Mesenchymal stem cell (in vitro differentiated cells and primary cell): ENCODE measurements around the gene OR52B2.
A peak's percentile ranks its signal among the peaks of the same experiment; 100 is the strongest.

Experiments
- DNase-seq: peaks from one replicate; pipeline ENCODE4 v3.0.0-alpha.2; 2013
- H2AFZ ChIP-seq: one replicate; pipeline ENCODE4 v1.6.1; 2013; ENCODE audit warnings: low read depth, mild to moderate bottlenecking, control low read depth, inconsistent platforms, low read length, moderate library complexity
- H2AK5ac ChIP-seq: 2 replicates; pipeline ENCODE4 v1.6.1; 2013; ENCODE audit warnings: low read length, moderate library complexity, mild to moderate bottlenecking, inconsistent platforms; ENCODE audit not compliant: severe bottlenecking
- H2BK120ac ChIP-seq: one replicate; pipeline ENCODE4 v1.6.1; 2013; ENCODE audit warnings: low read depth, mild to moderate bottlenecking, inconsistent platforms, low read length, moderate library complexity
- H2BK12ac ChIP-seq, 2 experiments: one replicate each; pipeline ENCODE4 v1.6.1; 2013; ENCODE audit warnings: inconsistent platforms in 2 of 2, low read length in 2 of 2, mild to moderate bottlenecking in 2 of 2, moderate library complexity in 2 of 2, control low read depth in 1 of 2
- H2BK15ac ChIP-seq: one replicate; pipeline ENCODE4 v1.6.1; 2013; ENCODE audit warnings: mild to moderate bottlenecking, low read depth, inconsistent platforms; ENCODE audit not compliant: poor library complexity, severe bottlenecking
- H2BK5ac ChIP-seq: 2 replicates; pipeline ENCODE4 v1.6.1; 2013; ENCODE audit warnings: low read depth, mild to moderate bottlenecking, low read length, control low read depth, inconsistent platforms; ENCODE audit not compliant: poor library complexity, severe bottlenecking
- H3K14ac ChIP-seq, 2 experiments: one replicate each; pipeline ENCODE4 v1.6.1; 2013; ENCODE audit warnings: inconsistent platforms in 2 of 2, low read length in 2 of 2, control low read depth in 1 of 2, mild to moderate bottlenecking in 1 of 2, moderate library complexity in 1 of 2
- H3K18ac ChIP-seq, 2 experiments: one replicate each; pipeline ENCODE4 v1.6.1; 2013; ENCODE audit warnings: inconsistent platforms in 2 of 2, low read length in 2 of 2, control low read depth in 1 of 2, low read depth in 1 of 2, mild to moderate bottlenecking in 1 of 2
- H3K23ac ChIP-seq, 2 experiments: one replicate each; pipeline ENCODE4 v1.6.1; 2013; ENCODE audit warnings: inconsistent platforms in 2 of 2, low read length in 2 of 2, mild to moderate bottlenecking in 2 of 2, moderate library complexity in 2 of 2, control low read depth in 1 of 2
- H3K27ac ChIP-seq: 2 replicates; pipeline ENCODE4 v1.5.1; 2013; ENCODE audit warnings: mild to moderate bottlenecking, moderate library complexity, low read length, control low read depth, inconsistent platforms; ENCODE audit not compliant: poor library complexity, severe bottlenecking
- H3K27me3 ChIP-seq, 2 experiments: 2 replicates each; pipeline versions ENCODE4 v1.6.1 to v1.7.0; 2013; ENCODE audit warnings: low read length in 2 of 2, mild to moderate bottlenecking in 2 of 2, moderate library complexity in 2 of 2, control low read depth in 1 of 2, inconsistent platforms in 1 of 2; ENCODE audit not compliant: control insufficient read depth in 1 of 2, insufficient read depth in 1 of 2
- H3K36me3 ChIP-seq, 2 experiments: 2 replicates each; pipeline versions ENCODE4 v1.6.1 to v1.7.0; 2013; ENCODE audit warnings: low read length in 2 of 2, control low read depth in 1 of 2, inconsistent platforms in 1 of 2, low read depth in 1 of 2, mild to moderate bottlenecking in 1 of 2; ENCODE audit not compliant: insufficient read depth in 2 of 2, control insufficient read depth in 1 of 2
- H3K4ac ChIP-seq, 2 experiments: one replicate each; pipeline ENCODE4 v1.6.1; 2013; ENCODE audit warnings: inconsistent platforms in 2 of 2, low read length in 2 of 2, mild to moderate bottlenecking in 2 of 2, moderate library complexity in 2 of 2, control low read depth in 1 of 2, low read depth in 1 of 2
- H3K4me1 ChIP-seq: 2 replicates; pipeline ENCODE4 v1.6.1; 2013; ENCODE audit warnings: low read depth, low read length, control low read depth; ENCODE audit not compliant: control insufficient read depth, insufficient read depth
- H3K4me2 ChIP-seq: 2 replicates; pipeline ENCODE4 v1.6.1; 2013; ENCODE audit warnings: low read length, mild to moderate bottlenecking, inconsistent platforms; ENCODE audit not compliant: poor library complexity, severe bottlenecking
- H3K4me3 ChIP-seq, 2 experiments: 2 replicates each; pipeline versions ENCODE4 v1.5.1 to v1.7.0; 2013; ENCODE audit warnings: low read length in 2 of 2, mild to moderate bottlenecking in 2 of 2, control low read depth in 1 of 2, low read depth in 1 of 2; ENCODE audit not compliant: insufficient read depth in 1 of 2
- H3K79me1 ChIP-seq: replicated peaks from 2 replicates; pipeline ENCODE4 v1.6.1; 2013; ENCODE audit warnings: mild to moderate bottlenecking, control low read depth, low read length, inconsistent platforms; ENCODE audit not compliant: poor library complexity, severe bottlenecking
- H3K9ac ChIP-seq: 2 replicates; pipeline ENCODE4 v1.7.0; 2013; ENCODE audit warnings: mild to moderate bottlenecking, low read length, moderate library complexity
- H3K9me3 ChIP-seq: 2 replicates; pipeline ENCODE4 v1.7.0; 2013; ENCODE audit warnings: mild to moderate bottlenecking, low read length; ENCODE audit not compliant: control insufficient read depth
- H4K8ac ChIP-seq: one replicate; pipeline ENCODE4 v1.6.1; 2013; ENCODE audit warnings: inconsistent platforms, mild to moderate bottlenecking, low read length, moderate library complexity
- H4K91ac ChIP-seq: one replicate; pipeline ENCODE4 v1.6.1; 2013; ENCODE audit warnings: mild to moderate bottlenecking, low read length, inconsistent platforms
- WGBS: methylation state at CpG from one replicate; pipeline ENCODE4 v1.1.7; 2013; ENCODE audit warnings: mixed read lengths; 5-methylcytosine and 5-hydroxymethylcytosine counted together

The OR52B2 gene

DNA sequence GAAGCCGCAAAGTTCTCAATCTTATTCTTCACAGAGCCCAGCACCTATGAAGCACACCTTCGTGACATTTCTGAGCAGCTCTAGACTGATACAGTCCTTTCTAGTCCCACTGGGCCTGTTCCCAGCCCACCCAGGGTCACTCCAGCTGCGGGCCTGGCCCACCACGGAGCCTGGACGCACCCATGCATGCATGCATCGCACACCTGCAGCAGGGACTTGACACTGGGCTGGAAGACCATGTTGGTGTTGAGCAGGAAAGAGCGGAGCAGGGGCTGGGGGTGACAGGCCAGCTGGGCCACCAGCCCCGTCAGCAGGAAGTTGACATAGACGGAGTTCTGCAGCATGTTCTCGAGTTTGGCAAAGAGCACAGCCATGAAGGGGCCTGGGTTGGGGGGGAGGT lies 44.4 kb upstream of the OR52B2 start:
- H3K4me1 ChIP-seq = peaks cover 9% of the 10 kb centered on the region
- H4K91ac ChIP-seq = no peak overlapping the region
- no peak overlapping the region for H4K8ac ChIP-seq
- no peak overlapping the region for H3K18ac ChIP-seq
- no peak overlapping the region for H3K4ac ChIP-seq
- no peak overlapping the region for H3K23ac ChIP-seq
- H2BK120ac ChIP-seq = no peak overlapping the region
- no peak overlapping the region for H3K14ac ChIP-seq
- H2BK12ac ChIP-seq = no peak overlapping the region
- H3K9me3 ChIP-seq = no peaks in the 10 kb centered on the region
- no peak for DNase-seq
- H2AK5ac ChIP-seq = no peak overlapping the region
- H2BK15ac ChIP-seq = no peak overlapping the region
- 99% methylated on average over 10 of the region's 10 CpGs for WGBS
- no peak overlapping the region for H3K9ac ChIP-seq
- no peak overlapping the region for H3K4me3 ChIP-seq
- H3K4me2 ChIP-seq = no peak overlapping the region
- H3K27me3 ChIP-seq = no peaks in the 10 kb centered on the region
- H3K36me3 ChIP-seq = peaks cover 54 to 92% of the 10 kb centered on the region in 2 experiments
- no peak overlapping the region for H2BK5ac ChIP-seq
- peaks cover 31% of the 10 kb centered on the region for H3K79me1 ChIP-seq
- H2AFZ ChIP-seq = no peak overlapping the region
- H3K27ac ChIP-seq = no peak overlapping the region

DNA sequence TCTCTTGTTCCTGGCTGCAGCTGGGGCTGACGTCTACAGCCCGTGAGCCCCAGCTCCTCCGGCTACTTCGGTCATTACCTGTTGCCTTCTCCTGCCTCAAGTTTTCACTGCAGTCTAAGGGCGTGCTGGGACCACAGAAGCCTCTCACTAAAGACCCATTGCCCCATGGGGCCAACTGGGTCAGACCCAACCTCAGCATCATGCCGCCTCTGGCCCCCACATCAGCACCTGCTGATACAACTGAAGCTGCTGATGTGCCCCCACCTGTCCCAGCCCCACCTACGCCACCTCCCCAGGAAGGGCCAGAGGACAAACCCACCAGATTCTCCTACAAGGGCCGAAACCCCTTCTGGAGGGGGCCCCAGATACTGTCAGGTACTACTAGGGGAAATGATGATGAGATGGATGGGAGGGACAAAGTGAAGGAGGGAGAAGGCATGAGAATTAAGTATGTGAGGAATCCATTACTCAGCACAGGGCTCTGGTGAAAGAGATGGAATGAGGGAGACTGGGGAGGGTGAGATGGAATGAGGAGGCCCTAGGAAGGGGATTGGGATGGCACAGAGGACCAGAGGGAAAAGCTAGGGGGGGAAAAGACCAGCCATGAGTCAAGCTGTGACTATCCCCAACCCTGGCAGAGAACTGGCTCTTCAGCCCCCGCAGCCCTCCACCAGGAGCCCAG lies 40.3 kb upstream of the OR52B2 start:
- Histone ChIP-seq H4K8ac (no peak overlapping the region), H2BK12ac (no peak overlapping the region)
- WGBS = 98% methylated on average over 8 of the region's 9 CpGs

DNA sequence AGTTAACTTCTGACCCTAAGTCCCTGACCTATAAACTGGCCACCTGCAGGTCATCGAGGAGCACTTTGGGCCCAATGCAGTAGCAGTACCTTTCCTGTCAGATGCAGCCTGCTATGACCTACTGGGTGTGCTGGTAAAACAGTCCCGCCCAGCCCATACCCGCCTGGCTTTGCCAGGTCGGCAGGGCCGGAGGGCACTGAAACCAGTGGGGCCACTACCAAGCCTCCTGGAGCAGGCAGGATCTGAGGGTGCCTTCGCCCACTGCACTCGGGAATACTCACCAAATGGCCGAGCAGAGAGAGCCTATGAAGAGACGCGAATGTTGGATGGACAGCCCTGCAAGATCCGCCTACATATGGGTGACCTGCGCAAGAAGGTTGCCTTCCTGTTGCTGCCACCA lies 39.7 kb upstream of the OR52B2 start:
- WGBS = 95% methylated on average over 12 of the region's 12 CpGs
- H2BK15ac ChIP-seq = no peak overlapping the region

More for the DNA sequence above, 40.3 kb upstream of the OR52B2 start:
- Histone ChIP-seq H2BK120ac (no peak overlapping the region), H3K79me1 (peaks cover 16% of the 10 kb centered on the region), H3K9ac (no peak overlapping the region), H3K4me1 (peaks cover 6% of the 10 kb centered on the region), H3K23ac (no peak overlapping the region), H3K4me3 (no peak overlapping the region), H2AK5ac (no peak overlapping the region), H3K9me3 (no peaks in the 10 kb centered on the region), H2BK15ac (no peak overlapping the region), H3K14ac (no peak overlapping the region), H3K27me3 (no peaks in the 10 kb centered on the region), H3K36me3 (peaks cover 34 to 97% of the 10 kb centered on the region in 2 experiments), H4K91ac (no peak overlapping the region), H2AFZ (no peak overlapping the region), H3K4ac (no peak overlapping the region), H3K4me2 (no peak overlapping the region), H3K27ac (no peak overlapping the region), H2BK5ac (no peak overlapping the region), H3K18ac (no peak overlapping the region)
- no peak for DNase-seq

DNA sequence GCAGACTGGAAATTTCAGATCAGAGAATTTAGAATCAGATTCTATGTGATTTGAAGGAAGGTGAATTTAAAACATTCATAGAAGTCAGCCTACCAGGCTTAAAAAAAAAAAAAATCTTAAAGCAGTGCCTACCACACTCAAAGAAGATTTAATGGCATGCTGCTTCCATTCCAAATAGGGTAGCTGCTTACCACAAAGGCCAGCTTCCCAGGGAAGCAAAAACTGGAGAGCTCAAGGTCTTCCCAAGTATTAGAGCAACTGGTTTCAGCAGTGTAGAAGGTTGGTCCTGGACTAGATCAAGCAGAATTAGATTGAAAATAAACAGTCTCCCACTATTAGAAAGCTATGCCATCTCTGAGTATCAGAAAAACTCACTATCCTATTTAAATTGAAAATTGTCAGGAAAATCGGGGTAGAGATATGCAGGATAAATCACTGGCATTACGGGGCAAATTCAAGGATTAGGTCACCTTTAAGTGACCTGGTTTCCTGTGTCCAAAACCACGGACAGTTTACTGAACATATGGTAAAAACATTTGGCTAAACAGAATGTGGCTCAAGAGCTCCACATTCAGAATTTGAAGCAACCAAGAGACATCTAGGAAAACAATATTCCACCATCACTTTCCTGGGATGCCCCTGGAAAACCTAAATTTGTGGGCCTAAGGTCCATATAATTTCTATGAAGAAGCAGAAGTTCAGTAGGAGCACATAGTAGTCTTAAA lies 36.5 kb upstream of the OR52B2 start:
- DNase-seq = peak; percentile 13
- Histone ChIP-seq H3K4me1 (peaks cover 7% of the 10 kb centered on the region), H2AK5ac (no peak overlapping the region), H3K4me2 (no peak overlapping the region), H2BK12ac (no peak overlapping the region), H3K4ac (no peak overlapping the region), H3K23ac (no peak overlapping the region), H3K27me3 (no peaks in the 10 kb centered on the region), H3K9ac (no peak overlapping the region), H2BK5ac (no peak overlapping the region), H4K8ac (no peak overlapping the region), H2BK120ac (no peak overlapping the region), H3K18ac (no peak overlapping the region), H4K91ac (no peak overlapping the region), H2BK15ac (no peak overlapping the region), H3K4me3 (no peak overlapping the region), H3K9me3 (no peaks in the 10 kb centered on the region), H2AFZ (no peak overlapping the region), H3K36me3 (peaks cover 24 to 78% of the 10 kb centered on the region in 2 experiments), H3K27ac (no peak overlapping the region), H3K14ac (no peak overlapping the region), H3K79me1 (peaks cover 7% of the 10 kb centered on the region)
- WGBS = 43% methylated on average over 3 of the region's 3 CpGs

More for the DNA sequence above, 39.7 kb upstream of the OR52B2 start:
- peak overlapping the region; percentile 51 for H3K27ac ChIP-seq
- H2BK120ac ChIP-seq = no peak overlapping the region
- H4K8ac ChIP-seq = no peak overlapping the region
- H3K4me1 ChIP-seq = peaks cover 7% of the 10 kb centered on the region
- H3K79me1 ChIP-seq = peaks cover 15% of the 10 kb centered on the region
- no peak overlapping the region for H3K4me2 ChIP-seq
- no peak for DNase-seq
- H2AK5ac ChIP-seq = peak overlapping the region; percentile 7
- no peak overlapping the region for H2BK5ac ChIP-seq
- peaks cover 35 to 96% of the 10 kb centered on the region in 2 experiments for H3K36me3 ChIP-seq
- H3K23ac ChIP-seq = no peak overlapping the region
- H3K4me3 ChIP-seq = no peak overlapping the region
- H3K9ac ChIP-seq = no peak overlapping the region
- H2AFZ ChIP-seq = no peak overlapping the region
- H3K27me3 ChIP-seq = no peaks in the 10 kb centered on the region
- H3K9me3 ChIP-seq = no peaks in the 10 kb centered on the region
- H3K14ac ChIP-seq = no peak overlapping the region
- H3K4ac ChIP-seq = no peak overlapping the region
- H2BK12ac ChIP-seq = peak overlapping the region in 1 of 2 experiments; percentile 19
- H3K18ac ChIP-seq = peak overlapping the region in 1 of 2 experiments; percentile 7
- H4K91ac ChIP-seq = no peak overlapping the region
